ENCODE data around the gene FAM110A.

FAM110A gene

DNA sequence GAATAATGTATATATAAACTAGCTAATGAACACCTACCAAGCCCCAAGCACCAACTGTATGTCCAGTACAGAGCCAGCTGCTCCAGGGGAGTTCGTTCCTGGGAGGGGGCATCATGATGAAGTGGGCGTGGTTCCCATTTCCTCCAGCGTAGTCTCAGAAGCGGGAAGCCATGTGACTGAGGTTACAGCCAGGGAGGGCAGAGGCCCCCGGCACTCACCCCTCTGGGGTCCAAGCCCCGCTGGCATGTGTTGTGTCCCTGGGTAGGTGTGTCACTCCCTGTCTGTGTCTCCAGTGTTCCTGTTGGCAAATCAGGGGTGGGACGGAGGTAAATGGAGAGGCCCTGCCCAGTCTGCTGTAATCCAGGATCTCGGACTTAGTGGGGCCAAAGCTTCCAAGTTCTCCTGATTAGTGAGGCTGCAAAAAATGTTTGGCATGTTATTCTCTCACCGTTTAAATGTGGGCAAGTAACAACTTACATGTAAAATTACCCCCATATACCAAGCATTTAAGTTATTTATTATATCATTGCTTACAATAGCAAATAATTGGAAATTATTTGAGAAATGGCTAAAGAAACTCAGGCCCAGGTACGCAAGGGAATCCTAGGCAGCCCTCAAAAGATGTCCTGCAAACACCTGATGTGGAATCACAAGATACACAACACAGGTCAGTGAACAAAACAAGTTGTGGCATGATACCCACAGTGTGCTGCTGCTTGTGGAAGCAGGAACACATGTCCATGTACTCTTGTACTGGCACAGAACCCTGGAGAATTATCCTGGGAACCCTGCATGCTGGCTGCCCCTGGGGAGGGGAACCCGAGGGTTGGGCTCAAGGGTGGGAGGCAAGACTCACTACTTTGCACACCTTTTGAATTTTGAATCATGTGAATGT lies 22.2 kb downstream of the FAM110A start:
- TF ChIP-seq, protein P1, sequence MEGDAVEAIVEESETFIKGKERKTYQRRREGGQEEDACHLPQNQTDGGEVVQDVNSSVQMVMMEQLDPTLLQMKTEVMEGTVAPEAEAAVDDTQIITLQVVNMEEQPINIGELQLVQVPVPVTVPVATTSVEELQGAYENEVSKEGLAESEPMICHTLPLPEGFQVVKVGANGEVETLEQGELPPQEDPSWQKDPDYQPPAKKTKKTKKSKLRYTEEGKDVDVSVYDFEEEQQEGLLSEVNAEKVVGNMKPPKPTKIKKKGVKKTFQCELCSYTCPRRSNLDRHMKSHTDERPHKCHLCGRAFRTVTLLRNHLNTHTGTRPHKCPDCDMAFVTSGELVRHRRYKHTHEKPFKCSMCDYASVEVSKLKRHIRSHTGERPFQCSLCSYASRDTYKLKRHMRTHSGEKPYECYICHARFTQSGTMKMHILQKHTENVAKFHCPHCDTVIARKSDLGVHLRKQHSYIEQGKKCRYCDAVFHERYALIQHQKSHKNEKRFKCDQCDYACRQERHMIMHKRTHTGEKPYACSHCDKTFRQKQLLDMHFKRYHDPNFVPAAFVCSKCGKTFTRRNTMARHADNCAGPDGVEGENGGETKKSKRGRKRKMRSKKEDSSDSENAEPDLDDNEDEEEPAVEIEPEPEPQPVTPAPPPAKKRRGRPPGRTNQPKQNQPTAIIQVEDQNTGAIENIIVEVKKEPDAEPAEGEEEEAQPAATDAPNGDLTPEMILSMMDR (IDR thresholded peaks at IDR 0.05; ENCODE audit: extremely low read depth, insufficient read depth, missing control alignments), result no peak
- in situ Hi-C loops (cut with MboI; ENCODE audit: low pct_unique_long_range_greater_than_20kb, low sequenced_read_pairs, unreplicated experiment), result no loop called here

GRCh38 chr20:856361-856775 lies 22.9 kb downstream of the FAM110A start:
- TF ChIP-seq, protein P1 (IDR thresholded peaks at IDR 0.05; ENCODE audit: extremely low read depth, insufficient read depth, missing control alignments), result no peak
- DNase-seq (ENCODE audit: low spot score), result no peak
- in situ Hi-C loops (cut with MboI; ENCODE audit: low pct_unique_long_range_greater_than_20kb, low sequenced_read_pairs, unreplicated experiment), result no loop called here

More for the DNA sequence above, 22.2 kb downstream of the FAM110A start:
- DNase-seq (ENCODE audit: low spot score), result no peak

DNA sequence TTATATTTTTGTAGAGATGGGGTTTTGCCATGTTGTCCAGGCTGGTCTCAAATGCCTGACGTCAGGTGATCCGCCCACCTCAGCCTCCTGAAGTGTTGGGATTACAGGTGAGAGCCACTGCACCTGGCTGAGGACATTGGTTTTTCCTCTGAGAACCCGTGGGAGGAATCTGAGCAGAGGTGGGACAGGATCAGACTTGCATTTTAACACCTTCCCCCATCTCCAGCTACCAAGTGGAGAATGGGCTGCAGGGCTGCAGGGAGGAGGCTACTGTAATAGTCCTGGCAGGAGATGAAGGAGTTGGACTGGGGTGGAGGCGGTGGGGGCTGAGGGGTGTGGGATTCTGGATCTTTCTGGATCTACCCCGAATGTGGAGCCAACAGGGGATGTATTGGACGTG lies 24.5 kb downstream of the FAM110A start:
- in situ Hi-C loops (cut with MboI; ENCODE audit: low pct_unique_long_range_greater_than_20kb, low sequenced_read_pairs, unreplicated experiment), result no loop called here
- TF ChIP-seq, protein P1 (IDR thresholded peaks at IDR 0.05; ENCODE audit: extremely low read depth, insufficient read depth, missing control alignments), result no peak
- DNase-seq (ENCODE audit: low spot score), result no peak

DNA sequence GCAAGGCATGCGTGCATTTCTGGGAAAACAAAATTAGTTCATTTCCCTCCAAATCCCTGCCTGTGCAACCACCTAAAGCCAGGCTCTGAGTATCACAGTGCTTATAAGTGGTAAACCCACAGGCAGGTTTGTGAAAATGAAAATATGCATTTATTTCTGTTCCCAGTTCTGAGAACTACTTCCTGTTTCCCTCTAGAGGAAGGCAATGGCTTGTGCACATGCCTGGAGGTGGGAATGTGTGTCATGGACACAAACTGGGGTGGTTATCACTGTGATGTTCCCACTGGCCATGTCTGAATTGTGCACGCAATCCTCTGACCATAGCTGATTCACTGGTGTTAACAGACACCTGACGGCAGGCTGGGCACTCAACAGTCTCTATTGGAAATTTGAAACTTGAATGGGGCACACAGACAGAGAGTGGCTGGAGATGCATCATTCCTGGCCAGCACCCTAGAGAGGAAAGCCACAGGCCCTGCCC lies 26.3 kb downstream of the FAM110A start:
- TF ChIP-seq, protein P1 (IDR thresholded peaks at IDR 0.05; ENCODE audit: extremely low read depth, insufficient read depth, missing control alignments), result no peak
- DNase-seq (ENCODE audit: low spot score), result no peak
- in situ Hi-C loops (cut with MboI; ENCODE audit: low pct_unique_long_range_greater_than_20kb, low sequenced_read_pairs, unreplicated experiment), result no loop called here

- in situ Hi-C loops (cut with MboI; ENCODE audit: low pct_unique_long_range_greater_than_20kb, low sequenced_read_pairs, unreplicated experiment), result no loop called here
- TF ChIP-seq, protein P1 (IDR thresholded peaks at IDR 0.05; ENCODE audit: extremely low read depth, insufficient read depth, missing control alignments), result no peak
- no peak for DNase-seq (ENCODE audit: low spot score)
Observed at GRCh38 chr20:860891-861290, 27.4 kb downstream of the FAM110A start.

DNA sequence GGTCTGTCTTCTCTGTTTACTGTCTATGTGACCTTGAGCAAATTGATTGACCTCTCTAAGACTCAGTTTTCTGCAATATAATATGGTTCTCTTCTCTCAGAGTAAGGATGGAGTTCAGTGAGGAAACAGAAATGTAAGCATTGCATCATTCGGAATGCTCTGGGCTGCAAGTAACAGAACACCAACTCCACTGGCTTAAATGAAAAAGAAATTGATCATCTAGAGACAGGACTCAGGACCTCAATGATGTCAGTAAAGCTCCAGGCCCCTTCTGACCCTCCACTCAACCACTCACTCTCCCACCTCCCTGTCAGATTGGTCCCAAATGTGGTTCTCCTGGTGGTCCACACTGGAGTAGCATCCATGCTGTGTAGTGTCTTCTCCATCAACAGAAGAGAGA lies 31.9 kb downstream of the FAM110A start:
- no peak for DNase-seq (ENCODE audit: low spot score)
- TF ChIP-seq, protein P1 (IDR thresholded peaks at IDR 0.05; ENCODE audit: extremely low read depth, insufficient read depth, missing control alignments), result no peak
- in situ Hi-C loops (cut with MboI; ENCODE audit: low pct_unique_long_range_greater_than_20kb, low sequenced_read_pairs, unreplicated experiment), result no loop called here
